PC-9 (cell line): ENCODE measurements around the gene PLAAT4. TPM values are rescaled to one million over a fixed set of nuclear protein-coding genes. Genes with fewer than 3 reads are reported as not detected.

Experiments used
- BruUV-seq: library from RNA; stranded (reverse); fragments of 400-500 nt; replicated peaks from 2 replicates; lab custom pipeline; 2021; lab: Mats Ljungman, UMichigan
- CTCF ChIA-PET: fragments of 300-600 bp; sonication (Branson Sonifier 250); formaldehyde crosslinking; loops from one replicate; lab custom pipeline; 2022; ENCODE audit warnings: antibody characterized with exemption; lab: Charles Lee
- POLR2A ChIA-PET: fragments of 300-600 bp; sonication (Branson Sonifier 250); formaldehyde crosslinking; loops from one replicate; lab custom pipeline; 2022; ENCODE audit warnings: antibody characterized with exemption; ENCODE audit not compliant: unreplicated experiment; lab: Charles Lee
- DNase-seq, 2 experiments: peaks; one replicate each; pipeline versions ENCODE4 v3.0.0 to v3.0.0-alpha.2; 2015 to 2022; ENCODE audit warnings: mixed read lengths in 1 of 2
- H2AFZ ChIP-seq: fragments of 200-600 bp; sonication (generic); 2 replicates; pipeline ENCODE4 v1.8.1; 2017; ENCODE audit warnings: antibody characterized with exemption
- H3F3A ChIP-seq: fragments of 200-600 bp; sonication (generic); 2 replicates; pipeline ENCODE4 v1.8.1; 2017; ENCODE audit warnings: antibody characterized with exemption, mild to moderate bottlenecking, low read depth; ENCODE audit not compliant: insufficient read depth
- H3K27ac ChIP-seq: fragments of 200-600 bp; sonication (generic); 2 replicates; pipeline ENCODE4 v1.6.1; 2016; ENCODE audit warnings: mixed run types
- H3K27me3 ChIP-seq: fragments of 200-600 bp; sonication (generic); 2 replicates; pipeline ENCODE4 v1.6.1; 2016; ENCODE audit warnings: low read depth, mixed run types; ENCODE audit not compliant: insufficient read depth
- H3K36me3 ChIP-seq: fragments of 200-600 bp; sonication (generic); 2 replicates; pipeline ENCODE4 v1.6.1; 2016; ENCODE audit warnings: low read depth, mixed run types
- H3K4me1 ChIP-seq: fragments of 200-600 bp; sonication (generic); replicated peaks from 2 replicates; pipeline ENCODE4 v1.6.1; 2016; ENCODE audit warnings: mixed run types; ENCODE audit not compliant: insufficient read depth
- H3K4me2 ChIP-seq: fragments of 200-600 bp; sonication (generic); 2 replicates; pipeline ENCODE4 v1.6.1; 2017; ENCODE audit warnings: mixed run types
- H3K4me3 ChIP-seq: fragments of 200-600 bp; sonication (generic); 2 replicates; pipeline ENCODE4 v1.6.1; 2016; ENCODE audit warnings: mixed run types
- H3K79me2 ChIP-seq: fragments of 200-600 bp; sonication (generic); 2 replicates; pipeline ENCODE4 v1.6.1; 2017; ENCODE audit warnings: low read depth, mixed run types
- H3K9me2 ChIP-seq: fragments of 200-600 bp; sonication (generic); 2 replicates; pipeline ENCODE4 v1.8.1; 2017; ENCODE audit warnings: mild to moderate bottlenecking; ENCODE audit not compliant: insufficient read depth
- H3K9me3 ChIP-seq: fragments of 200-600 bp; sonication (generic); 2 replicates; pipeline ENCODE4 v1.8.1; 2016; ENCODE audit warnings: low read depth; ENCODE audit not compliant: insufficient read depth
- H4K20me1 ChIP-seq: fragments of 200-600 bp; sonication (generic); 2 replicates; pipeline ENCODE4 v1.8.1; 2017; ENCODE audit not compliant: insufficient read depth
- EZH2 ChIP-seq: fragments of 200-600 bp; sonication (generic); IDR thresholded peaks from 2 replicates; pipeline ENCODE4 v1.8.0; 2017; ENCODE audit warnings: antibody characterized with exemption, low read depth
- intact Hi-C: fragments of 100-400 bp; cut with micrococcal nuclease; formaldehyde crosslinking; loops from one replicate; pipeline ENCODE4 v1.10.0; 2022; ENCODE audit not compliant: unreplicated experiment
- total RNA-seq: library from RNA; stranded (reverse); gene quantifications from 2 replicates; pipeline ENCODE4 v1.2.3, GENCODE V29; 2021
- TF ChIP-seq, protein P1 (sequence below): fragments of 200-600 bp; sonication (generic); conservative IDR thresholded peaks from 2 replicates; pipeline ENCODE4 v1.6.1; 2017; ENCODE audit warnings: mixed run types, antibody characterized with exemption, mild to moderate bottlenecking, moderate library complexity

The PLAAT4 gene
- total RNA-seq, 1 experiment from 2014 or later: 64.6 TPM

DNA sequence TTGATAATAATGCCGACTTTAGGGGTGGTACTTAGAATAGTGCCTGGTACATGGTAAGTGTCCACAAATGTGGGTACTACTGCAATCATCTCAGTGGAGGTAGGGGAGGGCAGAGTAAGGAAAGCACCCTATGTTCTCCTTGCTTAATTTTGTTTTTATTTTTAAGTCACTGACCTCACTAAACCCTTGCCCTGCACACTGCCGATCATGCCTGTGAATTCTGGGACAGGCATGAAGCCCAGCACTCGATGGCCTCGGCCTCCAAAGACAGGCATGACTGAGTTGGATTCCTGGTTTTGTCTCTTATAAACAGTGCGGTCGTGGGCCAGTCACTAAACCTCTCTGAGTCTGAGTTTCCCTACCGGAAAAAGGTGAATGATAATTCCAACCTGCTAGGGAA, 23.8 kb upstream of the PLAAT4 start:
- no TSS peak for BruUV-seq
- Histone ChIP-seq H4K20me1 (no peaks in the 10 kb centered on the region), H3K4me1 (no peaks in the 10 kb centered on the region), H3K36me3 (no peaks in the 10 kb centered on the region), H3K9me3 (no peaks in the 10 kb centered on the region), H3K9me2 (no peaks in the 10 kb centered on the region), H2AFZ (no peak overlapping the region), H3K4me2 (no peak overlapping the region), H3K4me3 (no peak overlapping the region), H3F3A (no peaks in the 10 kb centered on the region), H3K27me3 (no peaks in the 10 kb centered on the region), H3K27ac (no peak overlapping the region), H3K79me2 (no peaks in the 10 kb centered on the region)
- DNase-seq: no peak
- intact Hi-C loops: loop anchor here (10.0 kb wide), 1 partner anchor 52 kb away; the partner anchor contains the start of gene PLAAT2
- CTCF ChIA-PET: no interaction called here
- POLR2A ChIA-PET: interaction anchor here (0.7 kb wide), 1 partner anchor 525 kb away, joined by 3 read pairs; no protein-coding TSS in a partner anchor
- TF ChIP-seq EZH2: no peak
- TF ChIP-seq, protein P1, sequence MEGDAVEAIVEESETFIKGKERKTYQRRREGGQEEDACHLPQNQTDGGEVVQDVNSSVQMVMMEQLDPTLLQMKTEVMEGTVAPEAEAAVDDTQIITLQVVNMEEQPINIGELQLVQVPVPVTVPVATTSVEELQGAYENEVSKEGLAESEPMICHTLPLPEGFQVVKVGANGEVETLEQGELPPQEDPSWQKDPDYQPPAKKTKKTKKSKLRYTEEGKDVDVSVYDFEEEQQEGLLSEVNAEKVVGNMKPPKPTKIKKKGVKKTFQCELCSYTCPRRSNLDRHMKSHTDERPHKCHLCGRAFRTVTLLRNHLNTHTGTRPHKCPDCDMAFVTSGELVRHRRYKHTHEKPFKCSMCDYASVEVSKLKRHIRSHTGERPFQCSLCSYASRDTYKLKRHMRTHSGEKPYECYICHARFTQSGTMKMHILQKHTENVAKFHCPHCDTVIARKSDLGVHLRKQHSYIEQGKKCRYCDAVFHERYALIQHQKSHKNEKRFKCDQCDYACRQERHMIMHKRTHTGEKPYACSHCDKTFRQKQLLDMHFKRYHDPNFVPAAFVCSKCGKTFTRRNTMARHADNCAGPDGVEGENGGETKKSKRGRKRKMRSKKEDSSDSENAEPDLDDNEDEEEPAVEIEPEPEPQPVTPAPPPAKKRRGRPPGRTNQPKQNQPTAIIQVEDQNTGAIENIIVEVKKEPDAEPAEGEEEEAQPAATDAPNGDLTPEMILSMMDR: no peak

DNA sequence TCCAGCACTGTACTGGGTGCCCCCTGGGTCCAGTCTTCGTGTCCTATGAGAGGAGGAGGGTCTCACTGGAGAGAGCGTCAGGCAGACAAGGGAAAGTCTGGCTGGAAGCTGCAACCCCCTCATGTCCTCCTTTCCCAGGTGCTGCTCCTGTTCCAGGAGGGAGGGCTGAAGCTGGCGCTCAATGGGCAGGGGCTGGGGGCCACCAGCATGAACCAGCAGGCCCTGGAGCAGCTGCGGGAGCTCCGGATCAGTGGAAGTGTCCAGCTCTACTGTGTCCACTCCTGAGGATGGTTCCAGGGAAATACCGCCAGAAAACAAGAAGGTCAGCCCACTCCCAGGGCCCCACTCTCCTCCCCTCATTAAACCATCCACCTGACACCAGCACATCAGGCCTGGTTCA, 20.5 kb upstream of the PLAAT4 start:
- Histone ChIP-seq H3K9me2 (no peaks in the 10 kb centered on the region), H3K27ac (no peak overlapping the region), H4K20me1 (no peaks in the 10 kb centered on the region), H3K79me2 (no peaks in the 10 kb centered on the region), H3K27me3 (no peaks in the 10 kb centered on the region), H2AFZ (no peak overlapping the region), H3K36me3 (no peaks in the 10 kb centered on the region), H3K4me2 (no peak overlapping the region), H3K4me3 (no peak overlapping the region), H3K9me3 (no peaks in the 10 kb centered on the region), H3K4me1 (no peaks in the 10 kb centered on the region), H3F3A (no peaks in the 10 kb centered on the region; the same call in 1 of the 2 replicates)
- no peak for TF ChIP-seq EZH2
- TF ChIP-seq, protein P1: no peak
- ChIA-PET CTCF (no interaction called here), POLR2A (no interaction called here)
- intact Hi-C loops: loop anchor here (10.0 kb wide), 1 partner anchor 49 kb away; the partner anchor contains the start of gene PLAAT2
- no TSS peak for BruUV-seq
- no peak for DNase-seq

DNA sequence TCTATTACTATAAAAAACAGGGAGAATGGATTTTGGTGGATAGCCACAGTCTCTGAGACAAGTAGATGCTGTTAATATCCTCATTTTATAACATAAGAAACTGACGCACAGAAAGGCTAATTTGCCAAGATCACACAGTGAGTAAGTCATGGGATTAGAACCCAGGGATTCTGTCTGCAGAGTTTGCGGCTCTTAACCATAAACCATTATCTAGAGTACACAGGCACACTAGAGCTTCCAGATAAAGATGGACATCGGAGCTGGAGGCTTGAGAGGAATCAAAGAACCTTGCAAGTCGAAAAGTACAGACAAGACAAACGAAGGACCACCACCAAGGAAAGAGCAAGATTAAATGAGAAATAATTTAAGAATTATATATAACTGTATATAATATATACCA, 19.5 kb upstream of the PLAAT4 start:
- no peak for DNase-seq
- no peak overlapping the region for H3K27ac ChIP-seq
- no peak overlapping the region for H3K4me3 ChIP-seq
- H4K20me1 ChIP-seq: no peaks in the 10 kb centered on the region
- no peak overlapping the region for H2AFZ ChIP-seq
- no TSS peak for BruUV-seq
- H3K9me2 ChIP-seq: no peaks in the 10 kb centered on the region
- no peak for TF ChIP-seq EZH2
- TF ChIP-seq, protein P1: no peak
- CTCF ChIA-PET: no interaction called here
- no peaks in the 10 kb centered on the region for H3K4me1 ChIP-seq
- POLR2A ChIA-PET: no interaction called here
- H3K79me2 ChIP-seq: no peaks in the 10 kb centered on the region
- intact Hi-C loops: loop anchor here (10.0 kb wide), 1 partner anchor 48 kb away; the partner anchor contains the start of gene PLAAT2
- no peaks in the 10 kb centered on the region for H3K27me3 ChIP-seq
- no peaks in the 10 kb centered on the region for H3K9me3 ChIP-seq
- H3K36me3 ChIP-seq: no peaks in the 10 kb centered on the region
- no peaks in the 10 kb centered on the region; the same call in 1 of the 2 replicates for H3F3A ChIP-seq
- H3K4me2 ChIP-seq: no peak overlapping the region
